Measurements from ENCODE around the gene CPHXL.

DNA sequence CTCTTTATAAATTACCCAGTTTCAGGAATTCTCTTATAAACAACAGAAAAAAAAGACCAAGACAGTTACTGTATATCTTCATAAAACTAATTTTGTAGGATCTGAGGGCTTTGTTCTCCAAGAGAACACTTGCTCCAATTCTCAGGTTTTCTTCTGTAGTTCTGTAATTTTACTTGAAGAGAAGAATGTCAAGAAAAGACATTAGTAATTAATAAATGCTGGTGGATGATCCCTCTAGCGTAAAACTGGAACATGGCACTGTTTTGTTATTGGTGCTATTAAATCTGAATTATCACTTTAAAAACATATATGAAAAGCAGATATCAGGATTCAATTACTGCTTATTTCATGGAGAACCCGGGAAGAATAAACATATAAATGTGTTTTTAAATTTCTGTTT is 36.5 kb upstream of the CPHXL start:
- TF ChIP-seq NFRKB (IDR thresholded peaks at IDR 0.05; ENCODE audit: low read depth) (no peak), HNRNPUL1 (IDR thresholded peaks at IDR 0.05; ENCODE audit: low read length) (no peak)

Measured in K562 (cell line).